ENCODE measurements around the gene ZP1. TPM values are rescaled to one million over a fixed set of nuclear protein-coding genes. Genes with fewer than 3 reads are reported as not detected.

Gene ZP1
- total and polyA plus RNA-seq, 2 of the 8 experiments (the other 6 are each of a cell fraction or from before 2014, with no cell fraction given), result not detected

GRCh38 chr11:60924110-60924905 lies 57.0 kb downstream of the ZP1 start, which contains the start of gene TMEM132A (continued):
- TF ChIP-seq CHD7 (IDR thresholded peaks at IDR 0.05; ENCODE audit: insufficient replicate concordance, low read length) (no peak), HDAC2 (IDR thresholded peaks at IDR 0.05; ENCODE audit: borderline replicate concordance in 1 of 2, low read depth in 2 of 2, low read length in 2 of 2) (no peak), SRF (IDR thresholded peaks at IDR 0.05; ENCODE audit: low read depth, low read length) (no peak), CHD1 (IDR thresholded peaks at IDR 0.05; ENCODE audit: low read depth, low read length) (no peak), ATF3 (IDR thresholded peaks at IDR 0.05; ENCODE audit: insufficient read depth, low read depth, low read length) (no peak)
- TF ChIP-seq, protein P1, sequence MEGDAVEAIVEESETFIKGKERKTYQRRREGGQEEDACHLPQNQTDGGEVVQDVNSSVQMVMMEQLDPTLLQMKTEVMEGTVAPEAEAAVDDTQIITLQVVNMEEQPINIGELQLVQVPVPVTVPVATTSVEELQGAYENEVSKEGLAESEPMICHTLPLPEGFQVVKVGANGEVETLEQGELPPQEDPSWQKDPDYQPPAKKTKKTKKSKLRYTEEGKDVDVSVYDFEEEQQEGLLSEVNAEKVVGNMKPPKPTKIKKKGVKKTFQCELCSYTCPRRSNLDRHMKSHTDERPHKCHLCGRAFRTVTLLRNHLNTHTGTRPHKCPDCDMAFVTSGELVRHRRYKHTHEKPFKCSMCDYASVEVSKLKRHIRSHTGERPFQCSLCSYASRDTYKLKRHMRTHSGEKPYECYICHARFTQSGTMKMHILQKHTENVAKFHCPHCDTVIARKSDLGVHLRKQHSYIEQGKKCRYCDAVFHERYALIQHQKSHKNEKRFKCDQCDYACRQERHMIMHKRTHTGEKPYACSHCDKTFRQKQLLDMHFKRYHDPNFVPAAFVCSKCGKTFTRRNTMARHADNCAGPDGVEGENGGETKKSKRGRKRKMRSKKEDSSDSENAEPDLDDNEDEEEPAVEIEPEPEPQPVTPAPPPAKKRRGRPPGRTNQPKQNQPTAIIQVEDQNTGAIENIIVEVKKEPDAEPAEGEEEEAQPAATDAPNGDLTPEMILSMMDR (IDR thresholded peaks at IDR 0.05; ENCODE audit: control extremely low read depth in 1 of 3, insufficient read depth in 1 of 3, low read depth in 1 of 3, low read length in 3 of 3), result no peak
